HepG2 (cell line): ENCODE measurements around the gene NECAP2. TPM values are rescaled to one million over a fixed set of nuclear protein-coding genes. Genes with fewer than 3 reads are reported as not detected.

Experiments used
- ATAC-seq: fragments of 200-7000 bp; cut with Tn5 transposase; 3 replicates; pipeline ENCODE4 v1.9.1; 2020; ENCODE audit warnings: mild to moderate bottlenecking, moderate library complexity
- BruUV-seq: library from RNA; stranded (reverse); fragments of 400-500 nt; replicated peaks from 2 replicates; lab custom pipeline; 2021; lab: Mats Ljungman, UMichigan
- CTCF ChIA-PET: fragments of 300-600 bp; formaldehyde crosslinking; extraction: SDS; loops from one replicate; lab custom pipeline; 2021; ENCODE audit warnings: low total read pairs, inconsistent platforms, low intra/inter-chr PET ratio; lab: Yijun Ruan, JAX
- POLR2A ChIA-PET: fragments of 350-600 bp; sonication (Branson Sonifier 250); formaldehyde crosslinking; loops from one replicate; lab custom pipeline; 2020; ENCODE audit warnings: antibody characterized with exemption, inconsistent platforms; lab: Yijun Ruan, JAX
- DNase-seq: peaks from one replicate; pipeline ENCODE4 v3.0.0-alpha.2; 2015; ENCODE audit warnings: low spot score
- FAIRE-seq: peaks from 3 replicates; lab custom pipeline; 2011; peaks lifted over from hg19 to GRCh38; lab: Jason Lieb, UNC
- H2AFZ ChIP-seq: one replicate; pipeline ENCODE4 v1.6.1; 2011; ENCODE audit warnings: low read length, inconsistent platforms
- H3K27ac ChIP-seq: fragments of 300-600 bp; 3 replicates; pipeline ENCODE4 v1.8.0; 2011; ENCODE audit warnings: mixed run types, mild to moderate bottlenecking, mixed read lengths, low read length, inconsistent platforms; ENCODE audit not compliant: insufficient read depth; ENCODE audit errors: extremely low read length
- H3K27me3 ChIP-seq, 2 experiments: fragments of 200-600 bp in 1 of 2; 2 replicates in 1 of 2; 3 replicates in 1 of 2; pipeline versions ENCODE4 v1.6.0 to v1.8.0; 2011; ENCODE audit warnings: low read length in 2 of 2, mild to moderate bottlenecking in 2 of 2, moderate library complexity in 2 of 2, inconsistent platforms in 1 of 2; ENCODE audit not compliant: insufficient read depth in 2 of 2, control insufficient read depth in 1 of 2
- H3K36me3 ChIP-seq, 2 experiments: fragments of 200-600 bp in 1 of 2; replicated peaks in 1 of 2; 2 replicates in 1 of 2; 3 replicates in 1 of 2; pipeline versions ENCODE4 v1.5.1 to v1.8.0; 2011; ENCODE audit warnings: low read length in 2 of 2, inconsistent platforms in 1 of 2; ENCODE audit not compliant: insufficient read depth in 2 of 2, control insufficient read depth in 1 of 2
- H3K4me1 ChIP-seq: 2 replicates; pipeline ENCODE4 v1.5.1; 2012; ENCODE audit warnings: low read length, inconsistent platforms; ENCODE audit not compliant: insufficient read depth
- H3K4me2 ChIP-seq: 2 replicates; pipeline ENCODE4 v1.6.0; 2011; ENCODE audit warnings: low read depth, low read length, inconsistent platforms
- H3K4me3 ChIP-seq, 3 experiments: fragments of 200-600 bp in 1 of 3; sonication (generic), shearing (Covaris generic) in 1 of 3; replicated peaks in 1 of 3; 2 replicates each; pipeline ENCODE4 v1.5.1; 2011 to 2016; ENCODE audit warnings: low read length in 3 of 3, inconsistent platforms in 2 of 3, low read depth in 2 of 3, mild to moderate bottlenecking in 2 of 3, control low read depth in 1 of 3, mixed read lengths in 1 of 3; ENCODE audit not compliant: insufficient read depth in 1 of 3
- H3K79me2 ChIP-seq: one replicate; pipeline ENCODE4 v1.6.1; 2011; ENCODE audit warnings: low read length, inconsistent platforms; ENCODE audit not compliant: insufficient read depth
- H3K9ac ChIP-seq: 2 replicates; pipeline ENCODE4 v1.6.0; 2011; ENCODE audit warnings: mild to moderate bottlenecking, low read depth, low read length, inconsistent platforms; ENCODE audit not compliant: insufficient read depth
- H3K9me3 ChIP-seq: 2 replicates; pipeline ENCODE4 v1.5.1; 2012; ENCODE audit warnings: mild to moderate bottlenecking, low read length
- H4K20me1 ChIP-seq: 2 replicates; pipeline ENCODE4 v1.6.0; 2011; ENCODE audit warnings: inconsistent platforms, mild to moderate bottlenecking, low read length, moderate library complexity; ENCODE audit not compliant: insufficient read depth
- CHCHD3 ChIP-seq: sonication (generic); formaldehyde crosslinking; IDR thresholded peaks from 2 replicates; pipeline ENCODE4 v1.8.0; 2022; ENCODE audit warnings: mild to moderate bottlenecking, missing genetic modification reagents, moderate library complexity
- FLYWCH1 ChIP-seq: sonication (generic); formaldehyde crosslinking; IDR thresholded peaks from 2 replicates; pipeline ENCODE4 v1.8.1; 2023; ENCODE audit warnings: mild to moderate bottlenecking, missing genetic modification reagents
- FOXP1 ChIP-seq, 2 experiments: fragments of 450-650 bp in 1 of 2; IDR thresholded peaks; 2 replicates each; pipeline ENCODE4 v1.6.1; 2017 to 2018; ENCODE audit warnings: antibody characterized with exemption in 1 of 2
- HIVEP1 ChIP-seq: sonication (generic); formaldehyde crosslinking; IDR thresholded peaks from 2 replicates; pipeline ENCODE4 v1.4.0; 2020; ENCODE audit warnings: mild to moderate bottlenecking, missing genetic modification reagents
- TMF1 ChIP-seq: sonication (generic); formaldehyde crosslinking; IDR thresholded peaks from 2 replicates; pipeline ENCODE4 v1.8.1; 2022; ENCODE audit warnings: low read depth, missing genetic modification reagents
- ZNF550 ChIP-seq: sonication (generic); formaldehyde crosslinking; IDR thresholded peaks from 2 replicates; pipeline ENCODE4 v1.4.0; 2020; ENCODE audit warnings: mild to moderate bottlenecking, missing genetic modification reagents, borderline replicate concordance
- ZNF598 ChIP-seq: sonication (generic); formaldehyde crosslinking; IDR thresholded peaks from 2 replicates; pipeline ENCODE4 v1.5.1; 2020; ENCODE audit warnings: mild to moderate bottlenecking, missing genetic modification reagents, borderline replicate concordance
- ZNF782 ChIP-seq: sonication (generic); formaldehyde crosslinking; IDR thresholded peaks from 2 replicates; pipeline ENCODE4 v1.4.0; 2020; ENCODE audit warnings: missing genetic modification reagents, mild to moderate bottlenecking, borderline replicate concordance
- WGBS: methylation state at CpG from one replicate; pipeline ENCODE4 v1.1.6; 2017; ENCODE audit warnings: low lambda C conversion rate; 5-methylcytosine and 5-hydroxymethylcytosine counted together
- in situ Hi-C: cut with HindIII; loops from 2 replicates; pipeline ENCODE4 v1.10.0; 2017; ENCODE audit warnings: low pct_unique_long_range_greater_than_20kb; ENCODE audit not compliant: extremely low pct_ligation_motif_present
- intact Hi-C: fragments of 100-400 bp; cut with micrococcal nuclease; formaldehyde crosslinking; loops from one replicate; pipeline ENCODE4 v1.10.0; 2022; ENCODE audit not compliant: unreplicated experiment
- polyA plus RNA-seq, 8 experiments: library from polyadenylated mRNA; depleted of rRNA in 3 of 8; stranded (reverse) in 7 of 8; unstranded in 1 of 8; fragments of >200 nt; fragmentation: Illumina TruSeq in 4 of 8; extraction: Trizol in 4 of 8; gene quantifications; 2 replicates each; pipeline versions ENCODE4 v1.2.1 to v1.2.3, GENCODE V29; 2011 to 2016; ENCODE audit warnings: low read depth in 4 of 8, missing spikeins in 1 of 8, mixed read lengths in 1 of 8; ENCODE audit not compliant: insufficient read depth in 1 of 8
- total RNA-seq, 5 experiments: library from RNA; depleted of rRNA; stranded (reverse); fragments of >200 nt; fragmentation: Illumina TruSeq; extraction: Trizol; gene quantifications; 2 replicates each; pipeline ENCODE4 v1.2.3, GENCODE V29; 2016; ENCODE audit warnings: low read depth in 1 of 5
- TF ChIP-seq, protein P1 (sequence below): sonication (generic); formaldehyde crosslinking; conservative IDR thresholded peaks from 2 replicates; pipeline ENCODE4 v1.4.0; 2020; ENCODE audit warnings: missing genetic modification reagents
- TF ChIP-seq, protein P2 (sequence below): IDR thresholded peaks from 2 replicates; pipeline ENCODE4 v1.6.1; 2016; ENCODE audit warnings: low read depth
- TF ChIP-seq, protein P3 (sequence below): sonication (generic); formaldehyde crosslinking; IDR thresholded peaks from 2 replicates; pipeline ENCODE4 v1.5.0; 2020; ENCODE audit warnings: mild to moderate bottlenecking, missing genetic modification reagents, borderline replicate concordance
- TF ChIP-seq, protein P4 (sequence below): IDR thresholded peaks from 2 replicates; pipeline ENCODE4 v1.6.1; 2012; ENCODE audit warnings: low read depth, low read length, improper control_type of control experiment

The NECAP2 gene
- total and polyA plus RNA-seq, 2 of the 13 experiments (the other 11 are each of a cell fraction or from before 2014, with no cell fraction given) = 38.5 to 52.3 TPM

DNA sequence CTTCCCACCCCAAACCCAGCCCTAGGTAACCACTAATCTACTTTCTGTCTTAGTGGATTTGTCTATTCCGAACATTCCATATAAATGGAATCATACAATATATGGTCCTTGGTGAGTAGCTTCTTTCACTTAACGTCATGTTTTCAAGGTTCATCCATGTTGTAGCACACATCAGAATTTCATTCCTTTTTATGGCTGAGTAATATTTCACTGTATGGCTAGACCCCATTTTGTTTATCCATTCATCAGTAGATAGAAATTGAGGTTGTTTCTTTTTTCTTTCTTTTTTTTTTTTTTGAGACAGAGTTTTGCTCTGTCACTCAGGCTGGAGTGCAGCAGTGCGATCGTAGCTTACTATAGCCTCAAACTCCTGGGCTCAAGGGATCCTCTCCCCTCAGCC, 6.5 kb upstream of the NECAP2 start (continued):
- TF ChIP-seq ZNF550 (CRISPR knock-in tag) = no peak

DNA sequence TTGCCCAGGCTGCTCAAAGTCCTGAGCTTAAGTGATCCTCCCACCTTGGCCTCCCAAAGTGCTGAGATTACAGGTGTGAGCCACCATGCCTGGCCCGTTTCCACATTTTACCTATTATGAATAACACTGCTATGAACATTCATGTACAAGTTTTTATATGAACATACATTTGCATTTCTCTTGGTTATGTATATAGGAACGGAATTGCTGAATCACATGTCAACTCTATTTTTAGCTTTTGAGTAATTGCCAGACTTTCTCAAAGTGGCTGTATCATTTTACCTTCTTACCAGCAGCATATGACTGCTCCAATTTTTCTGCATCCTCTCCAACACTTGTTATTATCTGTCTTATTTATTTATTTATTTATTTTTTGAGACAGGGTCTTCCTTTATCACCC, 6.0 kb upstream of the NECAP2 start:
- intact Hi-C loops (no loop called here), in situ Hi-C loops (no loop called here)
- POLR2A ChIA-PET = no interaction called here
- peaks cover 23% of the 10 kb centered on the region for H3K4me1 ChIP-seq
- no peaks in the 10 kb centered on the region for H4K20me1 ChIP-seq
- FAIRE-seq = no peak
- BruUV-seq = no TSS peak
- ATAC-seq = no peak
- no peak overlapping the region for H3K4me2 ChIP-seq
- H3K27ac ChIP-seq = no peak overlapping the region
- no peaks in the 10 kb centered on the region; a peak in 1 of 5 replicates for H3K27me3 ChIP-seq
- H3K4me3 ChIP-seq = no peak overlapping the region
- no peaks in the 10 kb centered on the region for H3K79me2 ChIP-seq
- H3K36me3 ChIP-seq = no peaks in the 10 kb centered on the region
- H2AFZ ChIP-seq = no peak overlapping the region
- no peak for DNase-seq
- H3K9ac ChIP-seq = no peak overlapping the region
- no peaks in the 10 kb centered on the region for H3K9me3 ChIP-seq
- 77% methylated on average over 2 of the region's 2 CpGs for WGBS
- CTCF ChIA-PET = no interaction called here
- TF ChIP-seq ZNF782 (CRISPR knock-in tag) = no peak
- TF ChIP-seq TMF1 = no peak
- TF ChIP-seq, protein P1, sequence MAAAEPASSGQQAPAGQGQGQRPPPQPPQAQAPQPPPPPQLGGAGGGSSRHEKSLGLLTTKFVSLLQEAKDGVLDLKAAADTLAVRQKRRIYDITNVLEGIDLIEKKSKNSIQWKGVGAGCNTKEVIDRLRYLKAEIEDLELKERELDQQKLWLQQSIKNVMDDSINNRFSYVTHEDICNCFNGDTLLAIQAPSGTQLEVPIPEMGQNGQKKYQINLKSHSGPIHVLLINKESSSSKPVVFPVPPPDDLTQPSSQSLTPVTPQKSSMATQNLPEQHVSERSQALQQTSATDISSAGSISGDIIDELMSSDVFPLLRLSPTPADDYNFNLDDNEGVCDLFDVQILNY (CRISPR knock-in tag) = no peak
- TF ChIP-seq CHCHD3 (CRISPR knock-in tag) = no peak
- TF ChIP-seq, protein P2, sequence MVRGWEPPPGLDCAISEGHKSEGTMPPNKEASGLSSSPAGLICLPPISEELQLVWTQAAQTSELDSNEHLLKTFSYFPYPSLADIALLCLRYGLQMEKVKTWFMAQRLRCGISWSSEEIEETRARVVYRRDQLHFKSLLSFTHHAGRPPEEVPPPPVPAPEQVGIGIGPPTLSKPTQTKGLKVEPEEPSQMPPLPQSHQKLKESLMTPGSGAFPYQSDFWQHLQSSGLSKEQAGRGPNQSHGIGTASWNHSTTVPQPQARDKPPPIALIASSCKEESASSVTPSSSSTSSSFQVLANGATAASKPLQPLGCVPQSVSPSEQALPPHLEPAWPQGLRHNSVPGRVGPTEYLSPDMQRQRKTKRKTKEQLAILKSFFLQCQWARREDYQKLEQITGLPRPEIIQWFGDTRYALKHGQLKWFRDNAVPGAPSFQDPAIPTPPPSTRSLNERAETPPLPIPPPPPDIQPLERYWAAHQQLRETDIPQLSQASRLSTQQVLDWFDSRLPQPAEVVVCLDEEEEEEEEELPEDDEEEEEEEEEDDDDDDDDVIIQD (CRISPR knock-in tag) = no peak
- no peak for TF ChIP-seq HIVEP1 (CRISPR knock-in tag)
- TF ChIP-seq, protein P3, sequence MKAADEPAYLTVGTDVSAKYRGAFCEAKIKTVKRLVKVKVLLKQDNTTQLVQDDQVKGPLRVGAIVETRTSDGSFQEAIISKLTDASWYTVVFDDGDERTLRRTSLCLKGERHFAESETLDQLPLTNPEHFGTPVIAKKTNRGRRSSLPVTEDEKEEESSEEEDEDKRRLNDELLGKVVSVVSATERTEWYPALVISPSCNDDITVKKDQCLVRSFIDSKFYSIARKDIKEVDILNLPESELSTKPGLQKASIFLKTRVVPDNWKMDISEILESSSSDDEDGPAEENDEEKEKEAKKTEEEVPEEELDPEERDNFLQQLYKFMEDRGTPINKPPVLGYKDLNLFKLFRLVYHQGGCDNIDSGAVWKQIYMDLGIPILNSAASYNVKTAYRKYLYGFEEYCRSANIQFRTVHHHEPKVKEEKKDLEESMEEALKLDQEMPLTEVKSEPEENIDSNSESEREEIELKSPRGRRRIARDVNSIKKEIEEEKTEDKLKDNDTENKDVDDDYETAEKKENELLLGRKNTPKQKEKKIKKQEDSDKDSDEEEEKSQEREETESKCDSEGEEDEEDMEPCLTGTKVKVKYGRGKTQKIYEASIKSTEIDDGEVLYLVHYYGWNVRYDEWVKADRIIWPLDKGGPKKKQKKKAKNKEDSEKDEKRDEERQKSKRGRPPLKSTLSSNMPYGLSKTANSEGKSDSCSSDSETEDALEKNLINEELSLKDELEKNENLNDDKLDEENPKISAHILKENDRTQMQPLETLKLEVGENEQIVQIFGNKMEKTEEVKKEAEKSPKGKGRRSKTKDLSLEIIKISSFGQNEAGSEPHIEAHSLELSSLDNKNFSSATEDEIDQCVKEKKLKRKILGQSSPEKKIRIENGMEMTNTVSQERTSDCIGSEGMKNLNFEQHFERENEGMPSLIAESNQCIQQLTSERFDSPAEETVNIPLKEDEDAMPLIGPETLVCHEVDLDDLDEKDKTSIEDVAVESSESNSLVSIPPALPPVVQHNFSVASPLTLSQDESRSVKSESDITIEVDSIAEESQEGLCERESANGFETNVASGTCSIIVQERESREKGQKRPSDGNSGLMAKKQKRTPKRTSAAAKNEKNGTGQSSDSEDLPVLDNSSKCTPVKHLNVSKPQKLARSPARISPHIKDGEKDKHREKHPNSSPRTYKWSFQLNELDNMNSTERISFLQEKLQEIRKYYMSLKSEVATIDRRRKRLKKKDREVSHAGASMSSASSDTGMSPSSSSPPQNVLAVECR (CRISPR knock-in tag) = no peak
- TF ChIP-seq, protein P4, sequence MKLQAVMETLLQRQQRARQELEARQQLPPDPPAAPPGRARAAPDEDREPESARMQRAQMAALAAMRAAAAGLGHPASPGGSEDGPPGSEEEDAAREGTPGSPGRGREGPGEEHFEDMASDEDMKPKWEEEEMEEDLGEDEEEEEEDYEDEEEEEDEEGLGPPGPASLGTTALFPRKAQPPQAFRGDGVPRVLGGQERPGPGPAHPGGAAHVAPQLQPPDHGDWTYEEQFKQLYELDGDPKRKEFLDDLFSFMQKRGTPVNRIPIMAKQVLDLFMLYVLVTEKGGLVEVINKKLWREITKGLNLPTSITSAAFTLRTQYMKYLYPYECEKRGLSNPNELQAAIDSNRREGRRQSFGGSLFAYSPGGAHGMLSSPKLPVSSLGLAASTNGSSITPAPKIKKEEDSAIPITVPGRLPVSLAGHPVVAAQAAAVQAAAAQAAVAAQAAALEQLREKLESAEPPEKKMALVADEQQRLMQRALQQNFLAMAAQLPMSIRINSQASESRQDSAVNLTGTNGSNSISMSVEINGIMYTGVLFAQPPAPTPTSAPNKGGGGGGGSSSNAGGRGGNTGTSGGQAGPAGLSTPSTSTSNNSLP = no peak
- TF ChIP-seq FOXP1 (IDR thresholded peaks at IDR 0.05) = no peak
- TF ChIP-seq FOXP1 (CRISPR knock-in tag; IDR thresholded peaks at IDR 0.05) = no peak
- TF ChIP-seq FLYWCH1 (CRISPR knock-in tag) = no peak
- no peak for TF ChIP-seq ZNF598
